SH-SY5Y (cell line): ENCODE data around the gene RAB15.

Experiments
- GATA2 ChIP-seq: IDR thresholded peaks from 2 replicates; pipeline ENCODE4 v1.6.1; 2011; ENCODE audit warnings: mild to moderate bottlenecking, low read depth, low read length
- GATA3 ChIP-seq: IDR thresholded peaks from 2 replicates; pipeline ENCODE4 v1.6.1; 2011; ENCODE audit warnings: low read depth, mild to moderate bottlenecking, low read length, moderate library complexity

- TF ChIP-seq GATA3: no peak
- TF ChIP-seq GATA2: no peak
Measured at GRCh38 chr14:64973826-64974225, 1.7 kb upstream of the RAB15 start.
